Hematopoietic multipotent progenitor cell treated with erythropoietin and hydrocortisone succinate and interleukin-3 and kit ligand, for 4 days (in vitro differentiated cells): ENCODE measurements around the gene SEMA3G.

Source experiments
- DNase-seq: peaks from one replicate; pipeline ENCODE4 v3.0.0-alpha.2; 2015

Gene SEMA3G

DNA sequence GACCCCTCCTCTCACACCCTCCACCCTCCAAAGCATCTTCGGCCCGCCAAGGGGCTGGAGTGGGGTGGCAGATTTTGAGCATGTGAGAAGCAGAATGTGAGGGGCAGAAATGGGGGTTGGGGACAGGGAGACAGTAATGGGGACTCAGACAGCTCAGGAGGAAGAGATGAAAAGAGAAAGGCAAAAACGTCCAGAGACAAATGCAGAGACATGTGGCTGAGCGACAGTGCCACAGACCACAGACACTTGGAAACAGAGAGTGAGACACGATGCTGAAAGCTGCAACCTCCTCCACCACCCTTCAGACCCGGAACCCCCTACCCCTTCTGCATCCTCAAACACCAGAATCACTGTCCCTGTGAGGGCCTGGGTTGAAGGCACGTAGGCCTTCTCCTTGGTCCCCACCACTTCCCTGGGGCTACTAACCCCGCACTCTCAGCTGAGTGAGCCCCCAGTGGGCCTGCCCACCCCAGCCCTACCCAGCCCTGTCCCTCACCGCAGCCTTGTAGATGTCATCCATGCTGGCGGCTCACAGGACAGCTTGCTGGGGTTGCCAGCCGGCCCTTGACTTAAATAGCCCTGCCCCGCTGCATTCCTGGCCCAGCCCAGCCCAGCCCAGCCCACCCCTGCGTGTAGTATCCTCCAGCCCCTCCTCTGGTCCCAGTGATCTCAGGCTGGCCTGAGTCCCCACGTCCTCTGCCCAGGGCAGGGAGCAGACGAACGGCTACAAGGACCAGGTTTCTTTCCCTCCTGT lies 8.8 kb upstream of the SEMA3G start, which contains the start of gene TNNC1:
TNNC1 (minus strand) TSS at position 546 of the 754 bp plus-strand sequence; CDS start at position 520, 26 bp downstream.
- DNase-seq = no peak

DNA sequence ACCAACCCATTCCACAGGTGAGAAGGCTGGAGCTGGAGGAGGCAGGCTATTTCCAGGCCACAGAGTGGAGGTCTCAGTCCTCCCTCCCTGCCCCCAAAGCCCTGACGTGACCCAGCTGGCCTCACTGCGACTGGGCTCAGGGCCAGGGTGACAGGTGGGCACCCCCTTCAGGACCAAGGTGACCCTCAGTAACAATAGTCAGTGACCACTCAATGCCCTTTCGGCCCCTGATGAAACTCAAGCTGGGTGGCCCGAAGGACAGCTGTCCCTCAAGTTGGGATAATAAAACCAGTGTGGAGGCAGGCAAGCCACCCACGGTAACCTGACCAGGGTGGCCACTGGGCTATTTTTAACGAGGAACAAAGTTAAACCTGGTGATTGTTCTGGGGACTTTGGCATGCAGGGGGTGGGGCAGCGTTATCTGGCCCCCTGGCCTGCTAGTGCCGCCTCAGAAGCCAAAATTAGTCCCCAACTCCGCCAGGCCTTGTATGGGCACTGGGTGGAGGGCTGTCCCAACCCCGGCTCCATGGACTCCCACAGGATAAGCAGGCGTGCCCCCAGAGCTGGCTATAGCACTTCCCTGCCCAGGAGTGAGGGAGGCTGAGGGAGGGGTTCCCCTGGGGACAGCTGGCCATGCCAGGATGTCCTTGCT lies 7.8 kb upstream of the SEMA3G start:
- no peak for DNase-seq

GRCh38 chr3:52452126-52452525 lies 7.2 kb upstream of the SEMA3G start:
- no peak for DNase-seq

DNA sequence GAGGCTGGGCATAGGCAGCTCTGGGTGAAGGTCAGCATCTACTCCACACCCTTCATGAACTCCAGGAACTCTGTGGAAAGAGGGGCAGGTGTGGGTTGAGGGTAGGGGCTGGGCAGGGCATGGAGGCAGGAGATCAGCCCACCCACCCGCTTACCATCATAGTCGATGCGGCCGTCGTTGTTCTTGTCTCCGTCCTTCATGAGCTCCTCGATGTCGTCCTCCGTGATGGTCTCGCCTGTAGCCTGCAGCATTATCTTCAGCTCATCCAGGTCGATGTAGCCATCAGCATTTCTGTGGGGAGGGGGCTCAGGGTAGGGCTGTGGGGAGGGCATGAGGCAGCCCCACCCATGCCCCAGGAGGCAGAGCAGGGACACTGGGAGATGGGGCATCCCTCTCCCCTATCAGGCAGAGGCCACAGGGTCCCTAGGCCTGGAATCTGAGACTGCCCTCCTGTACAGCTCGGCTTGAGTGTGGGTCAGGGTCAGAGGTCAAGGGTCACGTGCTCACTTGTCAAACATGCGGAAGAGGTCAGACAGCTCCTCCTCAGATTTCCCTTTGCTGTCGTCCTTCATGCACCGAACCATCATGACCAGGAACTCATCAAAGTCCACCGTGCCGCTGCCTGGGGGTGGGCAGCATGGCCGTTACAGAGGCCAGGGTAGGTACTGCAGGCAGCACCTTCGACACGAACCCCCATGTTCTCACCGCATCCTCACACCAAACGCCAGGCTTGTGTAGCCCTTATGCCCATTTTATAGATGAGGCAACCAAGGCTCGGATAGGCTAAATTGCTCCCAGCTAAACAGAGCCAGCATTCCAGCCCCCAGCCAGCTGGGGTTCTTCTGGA lies 6.6 kb upstream of the SEMA3G start:
- DNase-seq = no peak

DNA sequence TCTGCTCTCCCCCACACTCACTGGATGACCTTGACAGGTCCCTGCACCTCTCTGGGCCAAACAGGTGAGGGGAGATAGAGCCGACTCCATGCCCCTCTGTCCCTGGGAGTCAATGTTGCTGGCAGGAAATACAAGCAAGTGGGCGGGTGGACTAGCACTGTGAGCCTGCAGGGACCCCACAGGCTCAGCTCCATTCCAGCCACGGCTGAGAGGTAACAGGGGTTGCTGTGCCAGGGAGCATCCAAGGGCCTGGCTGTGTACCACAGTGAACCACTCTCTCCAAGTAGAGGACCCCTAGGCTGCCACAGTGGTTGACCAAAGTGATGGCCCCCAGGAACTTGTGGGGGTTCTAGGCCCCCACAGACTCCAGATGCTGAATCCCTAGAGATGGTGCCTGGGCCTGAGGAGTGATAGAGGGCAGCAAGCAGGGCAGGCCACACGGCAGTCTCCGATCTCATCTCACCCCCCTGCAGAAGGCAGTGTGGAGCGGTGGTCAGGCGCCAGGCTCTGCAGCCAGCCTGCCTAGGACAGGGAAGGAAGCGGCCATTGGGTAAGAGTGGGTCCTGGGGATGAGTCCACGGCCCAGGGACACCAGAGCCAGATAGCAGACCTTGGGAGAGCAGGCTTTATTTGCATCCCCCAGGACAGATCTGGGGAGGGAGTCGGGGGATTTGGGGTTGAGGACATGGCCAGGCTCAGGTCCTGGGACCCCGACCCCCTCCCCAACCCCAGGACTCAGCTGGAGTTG lies 5.8 kb upstream of the SEMA3G start:
- no peak for DNase-seq

DNA sequence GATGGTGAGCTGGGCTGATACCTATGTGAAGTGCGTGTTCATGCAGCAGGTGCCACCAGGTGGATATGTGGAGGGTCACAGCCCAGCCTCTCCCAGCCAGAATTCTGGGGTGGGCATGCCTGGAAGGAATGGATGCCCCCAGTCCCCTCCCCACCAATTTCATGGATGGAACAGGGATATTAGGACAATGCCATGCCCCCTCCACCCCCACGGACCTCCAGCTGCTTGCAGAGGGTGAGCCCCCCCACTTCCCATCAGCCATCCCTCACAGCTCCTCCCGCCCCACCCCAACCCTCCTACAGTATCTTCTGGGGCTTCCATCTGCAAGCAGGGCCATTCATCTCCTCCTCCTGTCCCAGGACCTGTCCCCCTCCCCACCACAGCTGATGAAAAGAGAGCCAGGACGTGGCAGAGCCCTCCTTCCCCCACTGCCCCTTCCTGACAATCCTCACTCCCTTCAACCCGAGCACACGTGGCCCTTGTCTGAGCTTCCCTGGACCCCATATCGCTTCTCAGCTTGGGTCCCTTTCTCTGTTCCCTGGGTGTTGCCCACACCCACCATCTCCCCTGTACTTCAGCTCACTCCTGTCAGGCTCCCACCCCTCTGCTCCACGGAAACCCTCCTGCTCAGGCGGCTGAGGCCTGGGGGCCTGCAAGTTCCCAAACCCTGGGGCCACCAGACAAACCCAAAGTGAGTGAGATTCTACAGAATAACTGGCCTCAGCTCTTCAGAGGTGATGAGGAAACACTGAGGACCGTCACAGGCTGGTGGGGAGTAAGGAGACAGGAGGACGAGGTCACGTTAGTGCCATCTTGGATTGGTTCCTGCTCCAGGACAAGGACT lies 2.8 kb upstream of the SEMA3G start:
- DNase-seq = no peak

DNA sequence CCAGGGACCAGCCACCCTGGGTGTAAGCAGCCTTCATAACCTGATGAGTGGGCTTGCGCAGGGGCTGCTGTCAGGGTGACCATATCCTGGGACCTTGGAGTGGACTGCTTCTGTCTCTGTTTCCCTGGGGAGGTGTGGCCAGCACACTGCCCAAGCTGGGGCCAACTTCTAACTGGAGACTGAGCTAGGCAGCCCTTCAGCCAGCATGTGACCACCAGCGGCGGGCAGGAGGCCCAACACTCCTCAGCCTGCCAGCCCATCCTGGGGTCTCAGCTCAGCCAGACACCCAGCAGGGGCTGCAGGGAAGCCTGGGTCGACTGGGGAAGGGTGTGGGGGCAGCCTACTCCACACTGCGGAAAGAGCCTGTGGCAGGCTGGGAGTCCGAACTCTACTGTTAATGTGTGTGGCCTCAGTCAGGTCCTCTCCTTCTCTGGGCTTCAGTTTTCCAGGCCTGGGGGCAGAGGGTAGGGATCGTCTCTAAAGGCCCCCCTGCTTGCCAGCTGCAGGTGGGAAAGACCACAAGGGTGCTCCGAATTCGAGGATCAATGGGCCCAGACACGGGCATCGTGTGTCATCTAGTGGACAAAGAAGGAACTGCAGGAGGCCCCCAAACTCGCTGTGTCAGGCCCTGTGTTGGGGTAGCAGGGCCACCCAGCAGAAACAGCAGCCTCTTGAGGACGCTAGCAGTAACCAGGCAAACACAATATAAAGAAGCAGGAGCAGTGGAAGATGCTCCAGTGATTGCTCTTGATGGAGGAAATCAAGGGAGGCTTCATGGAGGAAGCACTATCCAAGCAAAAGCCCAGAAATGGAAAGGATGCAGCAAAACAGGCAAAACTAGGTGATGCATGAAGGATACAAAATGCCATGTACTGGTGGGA lies 2.0 kb upstream of the SEMA3G start:
- DNase-seq = peak; percentile 87

- DNase-seq = no peak
Observed at GRCh38 chr3:52446042-52446441, 1.1 kb upstream of the SEMA3G start.

- no peak for DNase-seq
Observed at GRCh38 chr3:52443791-52444687, 864 bp downstream of the SEMA3G start.

DNA sequence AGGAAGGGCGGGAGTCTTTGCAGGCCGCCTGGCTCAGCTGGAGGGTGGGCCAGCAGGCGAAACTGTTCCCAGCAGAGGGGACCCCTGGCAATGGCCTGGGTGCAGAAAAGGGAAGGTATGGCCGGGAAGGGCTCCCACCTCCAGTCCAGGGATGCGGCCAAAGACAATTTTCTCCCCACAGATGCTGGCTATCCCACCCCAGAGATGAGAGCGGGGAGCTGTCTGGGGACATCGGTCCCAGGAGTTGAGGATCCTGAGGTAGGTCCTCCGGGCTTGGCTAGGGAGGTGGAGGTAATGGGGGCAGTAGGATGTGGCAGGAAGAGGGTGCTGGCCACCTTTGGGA lies 1.7 kb downstream of the SEMA3G start:
- DNase-seq = no peak

DNA sequence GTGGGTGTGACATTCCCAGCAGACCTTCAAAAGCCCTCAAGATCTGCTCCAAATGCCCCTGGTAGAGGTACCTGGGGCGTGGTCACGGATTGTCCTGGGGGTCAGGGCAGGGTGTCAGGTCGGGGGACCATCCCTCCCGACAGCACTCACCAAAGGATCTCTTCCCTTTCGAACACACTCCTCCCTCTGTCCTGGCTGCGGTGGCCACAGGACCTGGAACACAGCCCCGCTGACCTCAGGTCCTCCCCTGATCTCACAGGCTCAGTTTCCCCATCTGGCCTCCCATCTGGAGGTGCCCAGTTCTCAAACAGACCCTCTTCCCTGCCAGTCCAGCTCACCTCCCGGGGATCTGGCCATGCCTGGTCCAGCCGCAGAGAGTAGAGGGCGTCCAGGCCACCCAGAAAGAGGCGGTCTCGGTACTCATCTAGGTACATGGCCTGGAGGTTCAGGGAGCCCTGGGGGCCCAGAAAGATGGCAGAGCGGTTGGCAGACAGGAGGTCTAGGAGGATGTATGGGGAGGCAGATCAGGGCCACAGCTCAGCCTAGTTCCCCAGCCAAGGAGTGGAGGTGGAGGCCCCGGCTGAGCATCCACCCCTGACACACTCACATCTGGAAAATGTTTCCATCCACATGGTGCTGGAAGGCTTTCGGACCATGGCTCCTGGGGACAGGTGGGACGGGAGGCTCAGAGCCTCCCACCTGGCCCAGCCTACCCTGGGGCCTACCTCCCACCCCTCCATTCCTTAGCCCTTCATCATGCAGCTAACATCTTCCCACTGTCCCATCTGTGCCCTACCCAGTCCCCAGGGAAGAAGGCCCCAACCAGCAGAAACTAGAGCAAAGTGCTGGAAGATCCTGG lies 2.3 kb downstream of the SEMA3G start:
- no peak for DNase-seq

- DNase-seq = no peak
Observed at GRCh38 chr3:52441772-52442332, 3.1 kb downstream of the SEMA3G start.

GRCh38 chr3:52441091-52441771 lies 3.7 kb downstream of the SEMA3G start:
- no peak for DNase-seq

GRCh38 chr3:52440671-52441070 lies 4.2 kb downstream of the SEMA3G start:
- no peak for DNase-seq

GRCh38 chr3:52440249-52440551 lies 4.7 kb downstream of the SEMA3G start:
- no peak for DNase-seq

DNA sequence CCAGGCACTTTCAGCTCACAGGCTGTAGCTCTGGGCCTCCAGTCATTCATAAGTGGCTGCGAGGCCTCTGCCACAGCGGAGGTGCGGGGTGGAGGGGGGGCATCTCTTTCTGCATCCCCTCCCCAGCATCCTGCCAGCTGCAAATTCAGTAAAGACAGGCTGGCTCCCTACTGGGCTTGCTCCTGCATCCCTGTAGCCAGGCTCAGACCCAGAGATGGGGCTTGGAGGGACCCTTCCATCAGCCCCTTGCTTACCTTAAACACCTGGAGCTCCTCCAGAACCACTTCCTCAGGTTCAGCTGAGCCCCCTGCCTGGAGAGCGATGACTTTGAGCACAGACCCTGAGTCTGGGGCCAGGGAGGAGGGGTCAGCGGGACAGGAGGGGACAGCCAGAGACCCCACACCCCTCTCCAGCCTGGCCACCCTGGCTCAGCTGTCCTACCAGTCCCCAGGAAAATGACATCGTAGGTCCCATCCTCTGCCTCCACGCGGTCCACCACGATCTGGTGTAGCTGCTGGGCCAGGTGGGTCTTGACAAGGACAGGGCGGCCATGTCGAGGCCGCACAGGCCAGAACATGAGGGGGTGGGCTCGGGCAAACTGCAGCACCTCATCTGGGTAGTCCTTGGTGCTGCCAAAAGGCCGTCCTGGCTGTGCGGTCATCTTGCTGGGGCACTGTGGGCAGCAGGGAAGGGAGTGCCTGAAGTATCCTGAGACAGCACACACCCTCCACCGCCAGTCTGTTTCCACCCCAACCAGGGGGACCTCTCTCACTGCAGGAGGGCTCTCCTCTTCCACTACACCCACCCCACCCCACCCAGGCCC lies 5.3 kb downstream of the SEMA3G start:
- no peak for DNase-seq
